Measurements from ENCODE around the gene SSR4. TPM values are rescaled to one million over a fixed set of nuclear protein-coding genes. Genes with fewer than 3 reads are reported as not detected.

The SSR4 gene
- polyA plus RNA-seq, 12 donors: 94.6 to 175 (median 108) TPM; not detected in 1

DNA sequence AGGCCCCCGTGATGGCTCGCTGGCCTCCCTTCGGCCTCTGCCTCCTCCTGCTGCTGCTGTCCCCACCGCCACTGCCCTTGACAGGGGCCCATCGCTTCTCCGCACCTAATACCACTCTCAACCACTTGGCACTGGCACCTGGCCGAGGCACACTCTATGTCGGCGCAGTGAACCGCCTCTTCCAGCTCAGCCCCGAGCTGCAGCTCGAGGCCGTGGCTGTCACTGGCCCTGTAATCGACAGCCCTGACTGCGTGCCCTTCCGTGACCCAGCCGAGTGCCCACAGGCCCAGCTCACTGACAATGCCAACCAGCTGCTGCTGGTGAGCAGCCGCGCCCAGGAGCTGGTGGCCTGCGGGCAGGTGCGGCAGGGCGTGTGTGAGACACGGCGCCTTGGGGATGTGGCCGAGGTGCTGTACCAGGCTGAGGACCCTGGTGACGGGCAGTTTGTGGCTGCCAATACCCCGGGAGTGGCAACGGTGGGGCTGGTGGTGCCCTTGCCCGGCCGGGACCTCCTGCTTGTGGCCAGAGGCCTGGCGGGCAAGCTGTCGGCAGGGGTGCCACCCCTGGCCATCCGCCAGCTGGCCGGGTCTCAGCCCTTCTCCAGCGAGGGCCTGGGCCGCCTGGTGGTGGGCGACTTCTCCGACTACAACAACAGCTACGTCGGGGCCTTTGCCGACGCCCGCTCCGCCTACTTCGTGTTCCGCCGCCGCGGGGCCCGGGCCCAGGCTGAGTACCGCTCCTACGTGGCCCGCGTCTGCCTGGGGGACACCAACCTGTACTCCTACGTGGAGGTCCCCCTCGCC lies 27.4 kb upstream of the SSR4 start:
- DNase-seq: no peak

DNA sequence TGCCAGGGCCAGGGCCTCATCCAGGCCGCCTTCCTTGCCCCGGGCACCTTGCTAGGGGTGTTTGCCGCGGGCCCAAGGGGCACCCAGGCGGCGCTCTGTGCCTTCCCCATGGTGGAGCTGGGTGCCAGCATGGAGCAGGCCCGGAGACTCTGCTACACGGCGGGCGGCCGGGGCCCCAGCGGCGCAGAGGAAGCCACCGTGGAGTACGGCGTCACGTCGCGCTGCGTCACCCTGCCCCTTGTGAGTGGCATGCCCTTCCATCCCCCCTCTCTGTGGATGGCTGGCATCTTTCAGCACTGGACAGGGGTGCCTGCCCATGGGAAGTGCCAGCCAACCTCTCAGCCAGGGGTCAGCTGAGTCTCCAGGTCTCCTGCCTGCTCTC lies 26.8 kb upstream of the SSR4 start:
- no peak for DNase-seq

- no peak for DNase-seq
These were observed 25.9 kb upstream of the SSR4 start for GRCh38 chrX:153768311-153769157.

GRCh38 chrX:153769158-153769864 lies 25.2 kb upstream of the SSR4 start:
- no peak for DNase-seq

- no peak for DNase-seq
These were observed 24.4 kb upstream of the SSR4 start for GRCh38 chrX:153769865-153770600.

GRCh38 chrX:153770601-153771414 lies 23.7 kb upstream of the SSR4 start:
- DNase-seq: no peak

DNA sequence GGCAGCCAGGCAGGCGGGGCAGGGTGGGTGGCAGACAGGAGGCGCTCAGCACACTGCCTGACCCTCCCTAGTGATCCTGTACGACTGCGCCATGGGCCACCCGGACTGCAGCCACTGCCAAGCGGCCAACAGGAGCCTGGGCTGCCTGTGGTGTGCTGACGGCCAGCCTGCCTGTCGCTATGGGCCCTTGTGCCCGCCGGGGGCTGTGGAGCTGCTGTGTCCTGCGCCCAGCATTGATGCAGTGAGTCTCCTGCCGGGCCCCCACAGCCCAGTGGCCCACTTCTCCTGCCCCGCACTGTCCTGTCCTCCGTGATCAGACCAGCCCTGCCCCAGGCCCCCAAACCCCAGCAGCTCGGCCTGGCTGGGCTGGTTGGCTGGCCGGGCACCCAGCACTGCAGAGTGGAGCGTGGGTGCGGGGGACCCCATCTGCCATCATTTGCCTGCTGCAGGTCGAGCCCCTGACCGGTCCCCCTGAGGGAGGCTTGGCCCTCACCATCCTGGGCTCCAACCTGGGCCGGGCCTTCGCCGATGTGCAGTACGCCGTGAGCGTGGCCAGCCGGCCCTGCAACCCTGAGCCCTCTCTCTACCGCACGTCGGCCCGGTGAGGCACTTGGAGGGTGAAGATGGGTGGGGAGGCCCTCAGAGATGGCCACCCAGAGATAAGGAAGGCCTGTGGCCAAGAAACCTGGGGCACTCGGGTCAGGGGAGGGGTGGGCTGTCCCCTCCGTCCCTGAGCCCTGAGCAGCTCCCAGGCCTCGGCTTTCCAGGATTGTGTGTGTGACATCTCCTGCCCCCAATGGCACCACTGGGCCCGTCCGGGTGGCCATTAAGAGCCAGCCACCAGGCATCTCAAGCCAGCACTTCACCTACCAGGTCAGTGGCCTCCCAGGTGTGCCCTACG lies 22.8 kb upstream of the SSR4 start:
- no peak for DNase-seq

DNA sequence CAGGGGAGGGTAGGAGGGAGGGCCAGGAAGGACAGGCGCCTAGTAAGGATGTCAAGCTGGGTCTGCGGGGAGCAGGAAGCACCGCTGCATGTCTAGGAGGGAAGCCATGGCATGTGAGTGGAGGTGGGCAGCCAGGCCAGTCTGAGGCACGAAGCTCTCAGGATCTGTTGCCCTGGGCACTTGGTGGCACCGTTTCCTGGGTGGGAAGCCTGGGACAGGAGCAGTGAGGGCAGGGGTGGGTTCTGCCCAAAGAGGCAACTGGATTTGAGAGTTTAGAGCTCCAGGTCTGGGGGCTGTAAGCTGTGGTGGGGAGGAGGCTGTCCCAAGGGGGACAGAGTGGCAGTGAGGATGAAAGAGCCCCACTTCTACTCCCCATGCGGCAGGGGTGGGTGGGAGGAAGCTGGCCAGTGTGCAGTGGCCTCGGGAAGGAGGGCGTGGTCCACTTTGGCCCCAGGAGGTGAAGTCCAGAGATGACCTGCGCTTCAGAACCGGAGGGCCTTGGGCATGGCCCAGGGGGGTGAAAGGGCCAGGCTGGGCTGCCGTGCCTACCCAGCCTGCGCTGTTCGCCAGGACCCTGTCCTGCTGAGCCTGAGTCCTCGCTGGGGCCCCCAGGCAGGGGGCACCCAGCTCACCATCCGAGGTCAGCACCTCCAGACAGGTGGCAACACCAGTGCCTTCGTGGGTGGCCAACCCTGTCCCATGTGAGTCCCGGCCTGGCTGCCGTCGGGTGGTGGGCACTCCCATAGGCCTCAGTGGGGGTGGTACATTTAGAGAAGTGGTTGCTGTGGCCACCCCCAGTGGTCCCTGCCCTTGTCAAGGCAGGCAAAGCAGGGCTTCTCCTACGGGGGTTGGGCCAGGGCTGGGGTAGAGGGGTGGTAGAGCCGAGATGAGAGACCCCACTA lies 21.9 kb upstream of the SSR4 start:
- no peak for DNase-seq

- DNase-seq: no peak
These were observed 21.3 kb upstream of the SSR4 start for GRCh38 chrX:153773218-153773611.

DNA sequence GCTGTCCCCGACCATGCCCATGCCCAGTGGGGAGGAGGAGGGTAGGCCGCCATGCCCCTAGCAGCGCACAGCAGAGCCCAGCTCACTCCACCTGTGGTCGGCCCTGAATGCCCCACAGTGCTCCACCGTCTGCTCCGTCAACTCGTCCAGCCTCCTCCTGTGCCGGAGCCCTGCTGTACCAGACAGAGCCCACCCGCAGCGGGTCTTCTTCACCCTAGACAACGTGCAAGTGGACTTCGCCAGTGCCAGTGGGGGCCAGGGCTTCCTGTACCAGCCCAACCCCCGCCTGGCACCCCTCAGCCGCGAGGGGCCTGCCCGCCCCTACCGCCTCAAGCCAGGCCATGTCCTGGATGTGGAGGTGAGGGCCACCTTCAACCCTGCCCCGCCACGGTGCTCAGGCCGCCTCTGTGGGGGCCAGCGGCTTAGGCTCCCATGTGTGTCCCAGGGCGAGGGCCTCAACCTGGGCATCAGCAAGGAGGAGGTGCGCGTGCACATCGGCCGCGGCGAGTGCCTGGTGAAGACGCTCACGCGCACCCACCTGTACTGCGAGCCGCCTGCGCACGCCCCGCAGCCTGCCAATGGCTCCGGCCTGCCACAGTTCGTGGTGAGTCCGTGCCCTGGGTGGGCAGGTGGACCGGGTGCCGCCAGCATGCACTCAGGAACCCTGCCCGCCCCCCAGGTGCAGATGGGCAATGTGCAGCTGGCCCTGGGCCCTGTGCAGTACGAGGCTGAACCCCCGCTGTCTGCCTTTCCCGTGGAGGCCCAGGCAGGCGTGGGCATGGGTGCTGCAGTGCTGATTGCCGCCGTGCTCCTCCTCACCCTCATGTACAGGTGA lies 20.5 kb upstream of the SSR4 start:
- DNase-seq: no peak

DNA sequence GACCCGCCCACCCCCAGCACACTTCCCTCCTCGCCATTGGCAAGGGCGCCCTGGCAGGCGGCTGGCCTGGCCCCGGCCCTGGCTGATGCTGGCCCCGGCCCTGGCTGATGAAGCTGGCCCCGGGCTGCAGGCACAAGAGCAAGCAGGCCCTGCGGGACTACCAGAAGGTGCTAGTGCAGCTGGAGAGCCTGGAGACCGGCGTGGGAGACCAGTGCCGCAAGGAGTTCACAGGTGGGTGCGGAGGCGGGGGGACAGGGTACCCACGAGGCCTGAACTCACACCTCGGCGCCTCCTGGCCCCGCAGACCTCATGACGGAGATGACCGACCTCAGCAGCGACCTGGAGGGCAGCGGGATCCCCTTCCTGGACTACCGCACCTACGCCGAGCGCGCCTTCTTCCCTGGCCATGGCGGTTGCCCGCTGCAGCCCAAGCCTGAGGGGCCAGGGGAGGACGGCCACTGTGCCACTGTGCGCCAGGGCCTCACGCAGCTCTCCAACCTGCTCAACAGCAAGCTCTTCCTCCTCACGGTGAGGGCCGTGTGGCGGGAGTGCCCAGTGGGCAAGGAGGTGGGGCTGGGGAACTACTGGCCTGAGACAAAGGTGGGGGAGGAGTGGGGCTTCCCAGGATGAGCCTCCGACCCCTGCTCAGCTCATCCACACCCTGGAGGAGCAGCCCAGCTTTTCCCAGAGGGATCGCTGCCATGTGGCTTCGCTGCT lies 19.7 kb upstream of the SSR4 start:
- no peak for DNase-seq

DNA sequence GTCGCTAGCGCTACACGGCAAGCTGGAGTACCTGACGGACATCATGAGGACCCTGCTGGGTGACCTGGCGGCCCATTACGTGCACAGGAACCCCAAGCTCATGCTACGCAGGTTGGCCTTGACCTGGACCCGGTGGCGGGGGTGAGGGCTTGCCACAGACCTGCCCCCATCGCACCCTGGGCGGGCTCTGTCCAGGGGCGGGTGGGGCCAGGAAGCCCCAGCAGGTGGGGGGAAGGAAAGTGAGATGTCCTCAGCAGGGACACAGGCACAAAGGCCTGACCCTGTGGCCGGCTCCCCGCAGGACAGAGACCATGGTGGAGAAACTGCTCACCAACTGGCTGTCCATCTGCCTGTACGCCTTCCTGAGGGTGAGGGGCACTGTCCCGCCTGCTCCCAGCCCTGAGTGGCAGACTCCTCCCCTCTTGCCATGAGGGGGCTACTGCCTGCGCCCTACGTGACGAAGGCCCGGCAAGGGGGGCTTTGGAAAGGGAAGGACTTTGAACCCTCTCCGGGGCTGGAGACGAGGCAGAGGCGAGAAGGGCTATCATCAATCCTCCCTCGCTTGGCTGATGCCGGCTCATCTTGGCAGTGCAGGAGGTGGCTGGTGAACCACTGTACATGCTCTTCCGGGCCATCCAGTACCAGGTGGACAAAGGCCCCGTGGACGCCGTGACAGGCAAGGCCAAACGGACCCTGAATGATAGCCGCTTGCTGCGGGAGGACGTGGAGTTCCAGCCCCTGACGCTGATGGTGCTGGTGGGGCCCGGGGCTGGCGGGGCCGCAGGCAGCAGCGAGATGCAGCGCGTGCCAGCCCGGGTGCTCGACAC lies 19.0 kb upstream of the SSR4 start:
- no peak for DNase-seq

GRCh38 chrX:153776120-153776599 lies 18.3 kb upstream of the SSR4 start:
- DNase-seq: no peak

DNA sequence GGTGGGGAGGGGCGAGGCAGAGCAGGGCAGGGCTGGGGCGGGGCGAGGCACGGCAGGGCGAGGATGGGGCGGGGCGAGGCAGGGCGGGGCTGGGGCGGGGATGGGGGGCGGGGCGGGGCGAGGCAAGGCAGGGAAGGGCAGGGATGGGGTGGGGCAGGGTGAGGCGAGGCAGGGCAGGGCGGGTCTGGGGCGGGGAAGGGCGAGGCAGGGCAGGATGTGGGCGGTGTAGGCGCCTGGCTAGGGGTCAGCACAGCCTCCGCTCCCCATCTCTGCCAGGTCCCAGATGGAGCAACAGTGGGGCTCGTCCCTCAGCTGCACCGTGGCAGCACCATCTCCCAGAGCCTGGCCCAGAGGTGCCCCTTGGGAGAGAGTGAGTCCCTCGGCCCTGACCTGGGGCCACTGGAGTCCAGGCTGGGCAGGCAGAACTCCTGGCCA lies 17.8 kb upstream of the SSR4 start:
- no peak for DNase-seq

GRCh38 chrX:153777261-153778090 lies 17.0 kb upstream of the SSR4 start:
- no peak for DNase-seq

Measured in muscle of arm (tissue), 12 donors.